HEK293 (cell line): ENCODE measurements around the gene PROSER1.

ENCODE experiments used
- CTCF ChIA-PET: fragments of 350-600 bp; formaldehyde crosslinking; extraction: SDS; loops from one replicate; lab custom pipeline; 2021; ENCODE audit warnings: antibody characterized with exemption; lab: Yijun Ruan, JAX
- POLR2A ChIA-PET: fragments of 300-600 bp; formaldehyde crosslinking; extraction: SDS; loops from one replicate; lab custom pipeline; 2020; ENCODE audit warnings: antibody characterized with exemption, inconsistent platforms; lab: Yijun Ruan, JAX
- H3K27ac ChIP-seq: fragments of 200-500 bp; sonication (Bioruptor generic); 2 replicates; pipeline ENCODE4 v1.5.1; 2014; ENCODE audit warnings: low read depth, low read length, control low read depth, inconsistent platforms; ENCODE audit errors: extremely low read depth
- H3K36me3 ChIP-seq, 2 experiments: fragments of 200-500 bp in 1 of 2; sonication (Bioruptor generic) in 1 of 2; 1 replicate in 1 of 2; 2 replicates in 1 of 2; pipeline ENCODE4 v1.5.1; 2014 to 2017; ENCODE audit warnings: inconsistent platforms in 2 of 2, low read length in 2 of 2; ENCODE audit not compliant: control insufficient read depth in 2 of 2, insufficient read depth in 1 of 2
- H3K4me1 ChIP-seq: fragments of 200-500 bp; sonication (Bioruptor generic); 2 replicates; pipeline ENCODE4 v1.5.1; 2014; ENCODE audit warnings: mild to moderate bottlenecking, low read length, inconsistent platforms; ENCODE audit not compliant: control insufficient read depth, insufficient read depth
- H3K4me3 ChIP-seq: 2 replicates; pipeline ENCODE4 v1.5.1; 2011; ENCODE audit warnings: low read depth, mild to moderate bottlenecking, control low read depth, low read length, moderate library complexity
- H3K9me3 ChIP-seq: fragments of 200-500 bp; sonication (Bioruptor generic); 2 replicates; pipeline ENCODE4 v1.5.1; 2014; ENCODE audit warnings: low read depth, low read length, inconsistent platforms; ENCODE audit not compliant: control insufficient read depth, insufficient read depth
- SCRT1 ChIP-seq: fragments of 450-650 bp; formaldehyde crosslinking; IDR thresholded peaks from 2 replicates; pipeline ENCODE4 v1.5.1; 2016; ENCODE audit warnings: missing biosample characterization, missing genetic modification characterization, borderline replicate concordance
- SETDB1 ChIP-seq: IDR thresholded peaks from one replicate; pipeline ENCODE4 v1.6.1; 2017; ENCODE audit warnings: mild to moderate bottlenecking, low read length, moderate library complexity, mixed read lengths; ENCODE audit not compliant: insufficient read length
- YY1 ChIP-seq: fragments of 450-650 bp; formaldehyde crosslinking; IDR thresholded peaks from 2 replicates; pipeline ENCODE4 v1.5.1; 2018; ENCODE audit warnings: missing biosample characterization, missing genetic modification characterization
- ZNF10 ChIP-seq: fragments of 450-650 bp; formaldehyde crosslinking; IDR thresholded peaks from 2 replicates; pipeline ENCODE4 v1.5.1; 2017; ENCODE audit warnings: missing biosample characterization, missing genetic modification characterization
- ZNF223 ChIP-seq: fragments of 450-650 bp; formaldehyde crosslinking; IDR thresholded peaks from 2 replicates; pipeline ENCODE4 v1.5.1; 2016; ENCODE audit warnings: missing biosample characterization, missing genetic modification characterization
- ZNF26 ChIP-seq: fragments of 450-650 bp; formaldehyde crosslinking; IDR thresholded peaks from 2 replicates; pipeline ENCODE4 v1.5.1; 2016; ENCODE audit warnings: missing biosample characterization, missing genetic modification characterization
- ZNF274 ChIP-seq, 2 experiments: fragments of 200-500 bp in 1 of 2; fragments of 450-650 bp in 1 of 2; sonication (Bioruptor generic) in 1 of 2; formaldehyde crosslinking in 1 of 2; IDR thresholded peaks; 2 replicates each; pipeline versions ENCODE4 v1.5.1 to v1.6.1; 2014 to 2016; ENCODE audit warnings: borderline replicate concordance in 1 of 2, inconsistent platforms in 1 of 2, low read length in 1 of 2, missing biosample characterization in 1 of 2, missing genetic modification characterization in 1 of 2
- ZNF404 ChIP-seq: fragments of 450-650 bp; formaldehyde crosslinking; IDR thresholded peaks from 2 replicates; pipeline ENCODE4 v1.5.1; 2017; ENCODE audit warnings: missing biosample characterization, missing genetic modification characterization
- ZNF544 ChIP-seq: fragments of 450-650 bp; formaldehyde crosslinking; IDR thresholded peaks from 2 replicates; pipeline ENCODE4 v1.5.0; 2017; ENCODE audit warnings: missing biosample characterization, missing genetic modification characterization
- ZNF548 ChIP-seq: fragments of 450-650 bp; formaldehyde crosslinking; IDR thresholded peaks from 2 replicates; pipeline ENCODE4 v1.5.1; 2016; ENCODE audit warnings: missing biosample characterization, missing genetic modification characterization
- ZNF600 ChIP-seq: fragments of 450-650 bp; formaldehyde crosslinking; IDR thresholded peaks from 2 replicates; pipeline ENCODE4 v1.5.1; 2016; ENCODE audit warnings: missing biosample characterization, missing genetic modification characterization
- ZNF629 ChIP-seq: fragments of 450-650 bp; formaldehyde crosslinking; IDR thresholded peaks from 2 replicates; pipeline ENCODE4 v1.5.1; 2017; ENCODE audit warnings: missing biosample characterization, missing genetic modification characterization
- ZNF747 ChIP-seq: fragments of 450-650 bp; formaldehyde crosslinking; IDR thresholded peaks from 2 replicates; pipeline ENCODE4 v1.5.1; 2016; ENCODE audit warnings: missing biosample characterization, missing genetic modification characterization
- TF ChIP-seq, protein P1 (sequence below): fragments of 450-650 bp; formaldehyde crosslinking; conservative IDR thresholded peaks from 2 replicates; pipeline ENCODE4 v1.5.1; 2016; ENCODE audit warnings: low read depth, missing biosample characterization, missing genetic modification characterization
- TF ChIP-seq, protein P2 (sequence below): fragments of 450-650 bp; formaldehyde crosslinking; IDR thresholded peaks from 2 replicates; pipeline ENCODE4 v1.5.1; 2016; ENCODE audit warnings: missing biosample characterization, missing genetic modification characterization
- TF ChIP-seq, protein P3 (sequence below): fragments of 450-650 bp; formaldehyde crosslinking; IDR thresholded peaks from 2 replicates; pipeline ENCODE4 v1.5.1; 2016; ENCODE audit warnings: missing biosample characterization, missing genetic modification characterization
- TF ChIP-seq, protein P4 (sequence below): fragments of 450-650 bp; formaldehyde crosslinking; IDR thresholded peaks from 2 replicates; pipeline ENCODE4 v1.5.1; 2017; ENCODE audit warnings: missing biosample characterization, missing genetic modification characterization

Gene PROSER1

DNA sequence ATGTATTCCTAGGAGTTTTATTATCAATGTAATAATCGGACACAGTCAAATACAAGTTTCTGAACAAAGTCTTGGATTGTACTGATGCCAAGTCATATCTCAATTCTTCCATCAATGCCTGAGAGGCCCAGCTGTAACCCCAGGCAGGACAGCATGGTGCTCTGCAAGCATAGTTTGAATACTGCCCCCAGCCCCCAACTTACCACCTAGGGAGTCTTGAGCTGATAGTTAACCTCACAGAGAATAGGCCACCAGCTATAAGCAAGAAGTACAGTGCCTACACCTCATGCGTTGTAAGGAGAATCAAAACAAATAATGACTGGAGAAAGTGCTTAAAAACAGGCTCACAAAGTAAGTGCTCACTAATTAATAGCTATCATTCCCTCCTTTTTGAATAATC lies 2.7 kb downstream of the PROSER1 start (continued):
- TF ChIP-seq SCRT1 (tag by site-specific recombination) (no peak), SETDB1 (no peak), ZNF10 (tag by site-specific recombination) (no peak), ZNF629 (no peak), ZNF544 (tag by site-specific recombination) (no peak), ZNF747 (tag by site-specific recombination) (no peak), ZNF548 (tag by site-specific recombination) (no peak), ZNF223 (tag by site-specific recombination) (no peak), ZNF26 (no peak), ZNF274 (IDR thresholded peaks at IDR 0.05; ENCODE audit: low read length) (no peak), ZNF274 (tag by site-specific recombination; IDR thresholded peaks at IDR 0.05; ENCODE audit: borderline replicate concordance) (no peak), ZNF404 (tag by site-specific recombination) (no peak)
- TF ChIP-seq, protein P1, sequence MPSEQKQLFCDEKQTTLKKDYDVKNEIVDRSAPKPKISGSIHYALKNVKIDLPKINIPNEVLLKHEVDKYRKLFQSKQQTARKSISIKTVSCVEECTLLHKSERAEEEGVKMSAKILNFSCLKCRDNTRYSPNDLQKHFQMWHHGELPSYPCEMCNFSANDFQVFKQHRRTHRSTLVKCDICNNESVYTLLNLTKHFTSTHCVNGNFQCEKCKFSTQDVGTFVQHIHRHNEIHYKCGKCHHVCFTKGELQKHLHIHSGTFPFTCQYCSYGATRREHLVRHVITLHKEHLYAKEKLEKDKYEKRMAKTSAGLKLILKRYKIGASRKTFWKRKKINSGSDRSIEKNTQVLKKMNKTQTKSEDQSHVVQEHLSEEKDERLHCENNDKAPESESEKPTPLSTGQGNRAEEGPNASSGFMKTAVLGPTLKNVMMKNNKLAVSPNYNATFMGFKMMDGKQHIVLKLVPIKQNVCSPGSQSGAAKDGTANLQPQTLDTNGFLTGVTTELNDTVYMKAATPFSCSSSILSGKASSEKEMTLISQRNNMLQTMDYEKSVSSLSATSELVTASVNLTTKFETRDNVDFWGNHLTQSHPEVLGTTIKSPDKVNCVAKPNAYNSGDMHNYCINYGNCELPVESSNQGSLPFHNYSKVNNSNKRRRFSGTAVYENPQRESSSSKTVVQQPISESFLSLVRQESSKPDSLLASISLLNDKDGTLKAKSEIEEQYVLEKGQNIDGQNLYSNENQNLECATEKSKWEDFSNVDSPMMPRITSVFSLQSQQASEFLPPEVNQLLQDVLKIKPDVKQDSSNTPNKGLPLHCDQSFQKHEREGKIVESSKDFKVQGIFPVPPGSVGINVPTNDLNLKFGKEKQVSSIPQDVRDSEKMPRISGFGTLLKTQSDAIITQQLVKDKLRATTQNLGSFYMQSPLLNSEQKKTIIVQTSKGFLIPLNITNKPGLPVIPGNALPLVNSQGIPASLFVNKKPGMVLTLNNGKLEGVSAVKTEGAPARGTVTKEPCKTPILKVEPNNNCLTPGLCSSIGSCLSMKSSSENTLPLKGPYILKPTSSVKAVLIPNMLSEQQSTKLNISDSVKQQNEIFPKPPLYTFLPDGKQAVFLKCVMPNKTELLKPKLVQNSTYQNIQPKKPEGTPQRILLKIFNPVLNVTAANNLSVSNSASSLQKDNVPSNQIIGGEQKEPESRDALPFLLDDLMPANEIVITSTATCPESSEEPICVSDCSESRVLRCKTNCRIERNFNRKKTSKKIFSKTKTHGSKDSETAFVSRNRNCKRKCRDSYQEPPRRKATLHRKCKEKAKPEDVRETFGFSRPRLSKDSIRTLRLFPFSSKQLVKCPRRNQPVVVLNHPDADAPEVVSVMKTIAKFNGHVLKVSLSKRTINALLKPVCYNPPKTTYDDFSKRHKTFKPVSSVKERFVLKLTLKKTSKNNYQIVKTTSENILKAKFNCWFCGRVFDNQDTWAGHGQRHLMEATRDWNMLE (tag by site-specific recombination), result no peak
- TF ChIP-seq, protein P2, sequence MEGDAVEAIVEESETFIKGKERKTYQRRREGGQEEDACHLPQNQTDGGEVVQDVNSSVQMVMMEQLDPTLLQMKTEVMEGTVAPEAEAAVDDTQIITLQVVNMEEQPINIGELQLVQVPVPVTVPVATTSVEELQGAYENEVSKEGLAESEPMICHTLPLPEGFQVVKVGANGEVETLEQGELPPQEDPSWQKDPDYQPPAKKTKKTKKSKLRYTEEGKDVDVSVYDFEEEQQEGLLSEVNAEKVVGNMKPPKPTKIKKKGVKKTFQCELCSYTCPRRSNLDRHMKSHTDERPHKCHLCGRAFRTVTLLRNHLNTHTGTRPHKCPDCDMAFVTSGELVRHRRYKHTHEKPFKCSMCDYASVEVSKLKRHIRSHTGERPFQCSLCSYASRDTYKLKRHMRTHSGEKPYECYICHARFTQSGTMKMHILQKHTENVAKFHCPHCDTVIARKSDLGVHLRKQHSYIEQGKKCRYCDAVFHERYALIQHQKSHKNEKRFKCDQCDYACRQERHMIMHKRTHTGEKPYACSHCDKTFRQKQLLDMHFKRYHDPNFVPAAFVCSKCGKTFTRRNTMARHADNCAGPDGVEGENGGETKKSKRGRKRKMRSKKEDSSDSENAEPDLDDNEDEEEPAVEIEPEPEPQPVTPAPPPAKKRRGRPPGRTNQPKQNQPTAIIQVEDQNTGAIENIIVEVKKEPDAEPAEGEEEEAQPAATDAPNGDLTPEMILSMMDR, result no peak
- TF ChIP-seq, protein P3, sequence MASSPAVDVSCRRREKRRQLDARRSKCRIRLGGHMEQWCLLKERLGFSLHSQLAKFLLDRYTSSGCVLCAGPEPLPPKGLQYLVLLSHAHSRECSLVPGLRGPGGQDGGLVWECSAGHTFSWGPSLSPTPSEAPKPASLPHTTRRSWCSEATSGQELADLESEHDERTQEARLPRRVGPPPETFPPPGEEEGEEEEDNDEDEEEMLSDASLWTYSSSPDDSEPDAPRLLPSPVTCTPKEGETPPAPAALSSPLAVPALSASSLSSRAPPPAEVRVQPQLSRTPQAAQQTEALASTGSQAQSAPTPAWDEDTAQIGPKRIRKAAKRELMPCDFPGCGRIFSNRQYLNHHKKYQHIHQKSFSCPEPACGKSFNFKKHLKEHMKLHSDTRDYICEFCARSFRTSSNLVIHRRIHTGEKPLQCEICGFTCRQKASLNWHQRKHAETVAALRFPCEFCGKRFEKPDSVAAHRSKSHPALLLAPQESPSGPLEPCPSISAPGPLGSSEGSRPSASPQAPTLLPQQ (tag by site-specific recombination), result no peak

- CTCF ChIA-PET, result interaction anchor here (1.7 kb wide), 1 partner anchor 22 kb away, joined by 3 read pairs; no protein-coding TSS in a partner anchor
- Histone ChIP-seq H3K9me3 (no peaks in the 10 kb centered on the region), H3K4me3 (no peak overlapping the region; the same call in 1 of the 2 replicates), H3K4me1 (peaks cover 3% of the 10 kb centered on the region; the same call in 1 of the 2 replicates), H3K27ac (0 out of 2 replicates have a peak overlapping the region, but pooled peaks have one; percentile 37), H3K36me3 (peaks cover 0 to 10% of the 10 kb centered on the region in 2 experiments; a peak in 1 of 3 replicates)
- TF ChIP-seq ZNF600 (tag by site-specific recombination) (0 out of 2 replicates have a peak, but pooled peaks have one; percentile 29), YY1 (tag by site-specific recombination) (no peak)
- TF ChIP-seq, protein P4, sequence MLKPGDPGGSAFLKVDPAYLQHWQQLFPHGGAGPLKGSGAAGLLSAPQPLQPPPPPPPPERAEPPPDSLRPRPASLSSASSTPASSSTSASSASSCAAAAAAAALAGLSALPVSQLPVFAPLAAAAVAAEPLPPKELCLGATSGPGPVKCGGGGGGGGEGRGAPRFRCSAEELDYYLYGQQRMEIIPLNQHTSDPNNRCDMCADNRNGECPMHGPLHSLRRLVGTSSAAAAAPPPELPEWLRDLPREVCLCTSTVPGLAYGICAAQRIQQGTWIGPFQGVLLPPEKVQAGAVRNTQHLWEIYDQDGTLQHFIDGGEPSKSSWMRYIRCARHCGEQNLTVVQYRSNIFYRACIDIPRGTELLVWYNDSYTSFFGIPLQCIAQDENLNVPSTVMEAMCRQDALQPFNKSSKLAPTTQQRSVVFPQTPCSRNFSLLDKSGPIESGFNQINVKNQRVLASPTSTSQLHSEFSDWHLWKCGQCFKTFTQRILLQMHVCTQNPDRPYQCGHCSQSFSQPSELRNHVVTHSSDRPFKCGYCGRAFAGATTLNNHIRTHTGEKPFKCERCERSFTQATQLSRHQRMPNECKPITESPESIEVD (tag by site-specific recombination), result peak; percentile 59; the same call in 1 of the 2 replicates
- POLR2A ChIA-PET, result no interaction called here
These were observed 3.8 kb downstream of the PROSER1 start for GRCh38 chr13:39034085-39034484.
